ENCODE measurements around the gene ADIRF. TPM values are rescaled to one million over a fixed set of nuclear protein-coding genes. Genes with fewer than 3 reads are reported as not detected.

ADIRF gene
- total RNA-seq, 1 donor from 2014 or later, result 543 TPM

- peak; percentile 90 for DNase-seq (ENCODE audit: low spot score)
Measured at GRCh38 chr10:86960003-86960862, 8.0 kb upstream of the ADIRF start.

- peak; percentile 43 for DNase-seq (ENCODE audit: low spot score)
Measured at GRCh38 chr10:86960863-86961434, 7.3 kb upstream of the ADIRF start.

GRCh38 chr10:86961481-86962091 is 6.7 kb upstream of the ADIRF start:
- DNase-seq (ENCODE audit: low spot score), result peak; percentile 74

GRCh38 chr10:86962136-86962980 is 5.9 kb upstream of the ADIRF start:
- peak; percentile 26 for DNase-seq (ENCODE audit: low spot score)

GRCh38 chr10:86962981-86963310 is 5.3 kb upstream of the ADIRF start:
- DNase-seq (ENCODE audit: low spot score), result peak; percentile 81

GRCh38 chr10:86963341-86963919 is 4.9 kb upstream of the ADIRF start:
- peak; percentile 65 for DNase-seq (ENCODE audit: low spot score)

GRCh38 chr10:86964061-86964846 is 4.0 kb upstream of the ADIRF start:
- DNase-seq (ENCODE audit: low spot score), result peak; percentile 82

GRCh38 chr10:86964847-86965190 is 3.5 kb upstream of the ADIRF start:
- DNase-seq (ENCODE audit: low spot score), result no peak

- peak; percentile 28 for DNase-seq (ENCODE audit: low spot score)
Measured at GRCh38 chr10:86965986-86966654, 2.2 kb upstream of the ADIRF start.

GRCh38 chr10:86967481-86967941 is 771 bp upstream of the ADIRF start:
- DNase-seq (ENCODE audit: low spot score), result peak; percentile 87

GRCh38 chr10:86968994-86969355 is 693 bp downstream of the ADIRF start:
- no peak for DNase-seq (ENCODE audit: low spot score)

GRCh38 chr10:86969421-86970041 is 1.2 kb downstream of the ADIRF start:
- DNase-seq (ENCODE audit: low spot score), result peak; percentile 87

GRCh38 chr10:86970162-86970981 is 2.1 kb downstream of the ADIRF start:
- peak; percentile 92 for DNase-seq (ENCODE audit: low spot score)

GRCh38 chr10:86970982-86971231 is 2.6 kb downstream of the ADIRF start:
- DNase-seq (ENCODE audit: low spot score), result no peak

GRCh38 chr10:86971232-86971991 is 3.1 kb downstream of the ADIRF start:
- DNase-seq (ENCODE audit: low spot score), result peak; percentile 97

GRCh38 chr10:86972613-86973380 is 4.5 kb downstream of the ADIRF start:
- peak; percentile 80 for DNase-seq (ENCODE audit: low spot score)

GRCh38 chr10:86974484-86974883 is 6.2 kb downstream of the ADIRF start:
- no peak for DNase-seq (ENCODE audit: low spot score)

All from mesenteric fat pad (tissue), 1 donor.